AG09309 (cell line): ENCODE measurements around the gene TBX10.

Experiments
- DNase-seq: peaks from one replicate; pipeline ENCODE4 v3.0.0-alpha.2; 2010; ENCODE audit warnings: low read depth
- H3K4me3 ChIP-seq: 2 replicates; pipeline ENCODE4 v1.5.1; 2011; ENCODE audit warnings: mild to moderate bottlenecking, low read depth, low read length, moderate library complexity; ENCODE audit not compliant: control insufficient read depth
- TF ChIP-seq, protein P1 (sequence below): IDR thresholded peaks from 2 replicates; pipeline ENCODE4 v1.5.1; 2011; ENCODE audit warnings: mild to moderate bottlenecking, low read depth, low read length, inconsistent platforms; ENCODE audit not compliant: insufficient read depth, control insufficient read depth; ENCODE audit errors: missing control alignments

The TBX10 gene

DNA sequence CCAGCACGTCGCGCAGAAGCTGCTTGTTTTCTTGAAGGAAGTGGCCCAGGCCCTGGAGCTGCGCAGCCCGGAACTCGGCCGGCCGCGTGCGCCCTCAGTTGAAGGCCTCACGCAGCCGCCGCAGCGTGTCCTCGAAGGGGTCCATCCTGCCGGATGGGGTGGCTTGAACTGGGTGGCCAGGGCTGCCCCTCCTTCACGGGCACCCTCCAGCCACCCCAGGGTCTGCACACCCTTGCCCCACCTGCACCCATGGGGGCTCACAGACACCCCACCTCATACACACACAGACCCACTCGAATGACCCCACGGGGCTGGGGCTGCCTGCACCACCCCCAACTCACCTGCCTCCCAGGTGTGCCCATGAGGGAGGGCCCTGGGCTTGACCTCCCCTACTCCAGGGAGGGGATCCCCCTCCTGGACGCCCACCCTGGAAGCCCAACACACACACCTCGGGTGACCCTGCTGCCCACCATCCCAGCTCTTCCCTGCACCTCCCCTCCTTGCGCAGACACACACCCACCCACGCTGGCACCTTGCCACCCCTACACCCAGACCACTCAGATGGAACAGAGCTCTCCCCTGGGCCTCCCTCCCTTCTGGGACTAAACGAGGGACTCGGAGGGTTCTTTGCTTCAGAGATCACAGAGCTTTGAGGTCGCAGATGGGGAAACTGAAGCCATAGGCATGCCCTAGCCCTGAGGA is 28.1 kb upstream of the TBX10 start:
- TF ChIP-seq, protein P1, sequence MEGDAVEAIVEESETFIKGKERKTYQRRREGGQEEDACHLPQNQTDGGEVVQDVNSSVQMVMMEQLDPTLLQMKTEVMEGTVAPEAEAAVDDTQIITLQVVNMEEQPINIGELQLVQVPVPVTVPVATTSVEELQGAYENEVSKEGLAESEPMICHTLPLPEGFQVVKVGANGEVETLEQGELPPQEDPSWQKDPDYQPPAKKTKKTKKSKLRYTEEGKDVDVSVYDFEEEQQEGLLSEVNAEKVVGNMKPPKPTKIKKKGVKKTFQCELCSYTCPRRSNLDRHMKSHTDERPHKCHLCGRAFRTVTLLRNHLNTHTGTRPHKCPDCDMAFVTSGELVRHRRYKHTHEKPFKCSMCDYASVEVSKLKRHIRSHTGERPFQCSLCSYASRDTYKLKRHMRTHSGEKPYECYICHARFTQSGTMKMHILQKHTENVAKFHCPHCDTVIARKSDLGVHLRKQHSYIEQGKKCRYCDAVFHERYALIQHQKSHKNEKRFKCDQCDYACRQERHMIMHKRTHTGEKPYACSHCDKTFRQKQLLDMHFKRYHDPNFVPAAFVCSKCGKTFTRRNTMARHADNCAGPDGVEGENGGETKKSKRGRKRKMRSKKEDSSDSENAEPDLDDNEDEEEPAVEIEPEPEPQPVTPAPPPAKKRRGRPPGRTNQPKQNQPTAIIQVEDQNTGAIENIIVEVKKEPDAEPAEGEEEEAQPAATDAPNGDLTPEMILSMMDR: no peak
- DNase-seq: no peak
- H3K4me3 ChIP-seq: no peak overlapping the region

DNA sequence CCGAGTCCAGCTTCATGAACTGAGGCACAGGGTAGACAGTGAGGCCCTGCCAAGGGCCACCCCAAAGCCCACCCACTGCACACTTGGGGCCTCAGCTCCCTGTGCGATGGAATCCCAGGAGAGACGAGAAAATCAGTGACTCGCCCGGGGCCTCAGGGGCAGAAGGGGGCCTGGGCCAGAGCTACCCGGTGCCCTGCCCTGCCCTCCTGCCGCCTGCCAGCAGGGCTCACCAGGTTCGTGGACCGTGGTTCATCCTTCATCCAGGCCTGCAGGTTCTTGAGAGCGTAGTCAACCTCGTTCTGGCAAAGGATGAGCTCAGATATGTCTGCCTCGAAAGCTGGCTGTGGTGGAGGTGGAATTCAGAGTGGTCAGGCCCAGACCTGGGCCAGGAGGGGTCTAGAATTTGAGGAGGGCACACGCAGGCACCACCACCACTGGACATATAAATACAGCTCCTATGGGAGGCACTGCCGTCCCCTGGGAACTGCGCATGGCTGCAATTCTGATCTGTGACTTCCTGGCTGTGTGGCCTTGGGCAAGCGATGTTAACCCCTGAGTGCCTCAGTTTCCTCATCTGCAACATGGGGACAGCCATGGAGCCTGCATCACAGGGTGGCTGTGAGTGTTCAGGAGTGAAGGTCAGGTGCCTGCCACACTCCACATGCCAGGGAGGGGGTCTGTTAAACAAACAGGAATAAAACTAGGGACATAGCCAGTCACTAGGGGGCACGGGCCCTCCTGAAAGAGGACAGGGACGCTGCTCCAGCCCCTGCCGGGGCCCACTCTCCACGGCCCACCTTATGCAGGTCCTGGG is 27.3 kb upstream of the TBX10 start:
- no peak overlapping the region for H3K4me3 ChIP-seq
- no peak for DNase-seq
- TF ChIP-seq, protein P1: no peak

DNA sequence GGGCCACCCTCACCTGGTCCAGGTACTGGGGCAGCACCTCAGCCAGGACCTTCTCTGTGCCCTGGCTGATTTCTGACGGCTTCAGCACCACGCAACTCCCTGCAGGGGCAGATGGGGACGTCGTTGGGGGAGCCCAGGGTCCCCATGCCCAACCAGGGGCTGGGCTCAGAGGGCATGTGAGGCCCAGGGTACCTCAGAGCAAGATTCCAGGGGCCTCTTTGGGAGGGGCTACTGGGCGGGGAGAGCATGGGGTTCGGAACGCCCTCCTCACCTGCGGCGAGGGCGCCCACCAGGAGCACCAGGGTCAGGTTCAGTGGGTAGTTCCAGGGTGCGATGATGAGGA is 26.7 kb upstream of the TBX10 start:
- no peak overlapping the region for H3K4me3 ChIP-seq
- DNase-seq: no peak
- TF ChIP-seq, protein P1: no peak

DNA sequence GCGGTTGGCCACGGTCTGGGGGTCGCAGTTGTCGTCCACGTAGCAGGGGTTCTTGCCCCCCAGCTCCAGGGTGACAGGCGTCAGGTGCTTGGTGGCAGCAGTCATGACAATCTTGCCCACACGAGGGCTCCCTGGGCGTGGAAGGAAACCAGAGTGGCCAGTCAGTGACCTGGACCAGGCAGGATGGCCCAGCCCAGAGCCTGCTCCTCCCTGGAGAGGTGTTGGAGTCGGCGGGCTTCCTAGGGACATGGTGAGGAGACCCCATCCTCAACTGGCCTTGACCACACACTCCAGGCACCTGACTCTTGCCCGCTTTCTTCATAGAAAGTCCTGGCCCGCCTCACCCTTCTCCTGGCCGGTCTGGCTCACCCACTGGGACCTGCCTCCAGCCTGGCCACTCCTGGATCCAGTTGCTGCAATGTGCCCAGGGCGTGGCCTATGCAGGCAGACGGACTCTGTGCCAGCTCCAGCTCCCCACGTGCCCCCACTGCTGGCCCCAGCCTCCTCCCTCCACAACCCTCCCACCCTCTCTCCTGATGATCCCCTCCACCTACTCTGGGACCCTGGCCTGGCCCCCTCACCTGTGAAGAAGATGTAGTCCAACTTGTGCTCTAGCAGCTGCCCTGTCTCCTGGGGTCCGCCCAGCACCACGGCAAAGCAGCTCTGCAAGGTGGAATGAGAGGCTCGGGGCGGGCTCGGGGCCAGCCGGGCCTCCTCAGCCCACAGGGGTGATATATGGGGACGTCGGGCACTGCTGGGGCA is 26.2 kb upstream of the TBX10 start:
- no peak overlapping the region for H3K4me3 ChIP-seq
- no peak for DNase-seq
- TF ChIP-seq, protein P1: peak; percentile 9

DNA sequence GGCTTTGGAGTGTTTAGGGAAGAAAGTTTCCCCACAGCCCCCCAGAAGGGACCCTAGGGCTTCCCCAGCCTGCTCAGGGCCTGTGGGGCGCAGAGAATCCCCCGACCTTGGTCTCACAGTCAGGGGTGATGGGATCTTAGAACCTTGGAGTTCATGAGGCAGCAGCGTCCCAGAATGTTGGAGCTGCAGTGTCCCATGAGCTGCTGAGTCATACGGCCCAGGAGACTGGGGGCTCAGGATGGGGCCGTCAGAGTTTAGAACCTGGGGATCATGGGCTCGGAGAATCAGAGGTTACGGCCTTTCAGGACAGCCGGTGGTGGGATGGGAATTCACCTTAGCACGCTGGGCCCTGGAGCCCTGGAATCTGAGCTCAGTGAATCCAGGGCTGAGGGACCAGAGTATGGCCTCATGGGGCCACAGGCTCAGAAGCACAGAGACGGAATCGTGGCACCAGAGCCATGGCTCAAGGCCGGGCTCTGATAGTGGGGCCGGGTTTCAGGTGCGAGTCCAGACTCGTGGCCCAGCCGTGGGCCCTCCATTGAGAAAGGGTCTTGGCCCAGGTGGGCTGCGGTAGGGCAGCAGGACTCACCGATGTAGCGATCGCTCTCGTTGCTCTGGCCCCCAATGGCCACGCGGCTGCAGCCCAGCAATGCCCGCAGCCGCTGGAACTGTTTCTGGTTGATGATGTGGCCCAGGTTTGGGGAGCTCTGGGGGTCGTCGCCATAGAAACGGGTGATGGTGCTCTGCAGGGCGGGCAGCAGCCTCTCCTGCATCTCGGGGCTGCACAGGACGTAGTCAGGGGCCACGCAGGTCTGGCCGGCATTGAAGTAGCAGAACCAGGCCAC is 25.4 kb upstream of the TBX10 start:
- no peak for DNase-seq
- TF ChIP-seq, protein P1: no peak
- no peak overlapping the region for H3K4me3 ChIP-seq

DNA sequence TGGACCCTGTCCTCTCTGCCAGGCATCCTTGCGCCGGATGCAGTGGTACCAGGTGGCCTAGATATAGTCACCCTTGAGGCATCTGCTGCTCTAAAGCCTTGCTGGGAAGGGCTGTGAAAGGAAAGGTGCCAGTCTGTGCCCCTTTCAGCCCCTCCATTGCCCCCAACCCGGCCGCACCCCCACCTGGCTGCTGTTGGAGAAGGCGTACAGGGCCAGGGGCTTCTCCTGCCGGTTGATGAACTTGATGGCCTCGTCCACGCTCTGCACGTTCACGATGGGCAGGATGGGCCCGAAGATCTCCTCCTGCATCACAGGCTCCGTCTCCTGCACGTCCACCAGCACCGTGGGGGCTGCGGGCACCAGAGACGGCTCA is 24.6 kb upstream of the TBX10 start:
- TF ChIP-seq, protein P1: no peak
- DNase-seq: no peak
- no peak overlapping the region for H3K4me3 ChIP-seq
